Measurements from ENCODE around the gene LEF1.

Gene LEF1

DNA sequence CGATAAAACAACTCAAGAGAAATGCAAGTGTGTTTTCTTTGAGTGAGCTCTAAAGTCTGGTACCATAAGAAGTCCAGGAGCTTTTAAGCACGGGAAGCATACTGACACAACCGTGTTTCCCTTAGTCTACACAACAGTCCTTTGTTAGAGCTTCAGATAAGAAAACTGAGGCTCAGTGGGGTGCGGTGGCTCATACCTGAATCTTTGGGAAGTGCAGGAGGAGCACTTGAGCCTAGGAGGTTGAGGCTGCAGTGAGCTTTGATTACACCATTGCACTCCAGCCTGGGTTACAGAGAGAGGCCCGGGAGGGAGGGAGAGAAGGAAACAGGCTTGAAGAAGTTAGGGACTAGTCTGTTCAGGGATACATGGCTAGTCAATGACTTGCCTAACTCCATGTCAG lies 21.9 kb downstream of the LEF1 start:
- DNase-seq = no peak

DNA sequence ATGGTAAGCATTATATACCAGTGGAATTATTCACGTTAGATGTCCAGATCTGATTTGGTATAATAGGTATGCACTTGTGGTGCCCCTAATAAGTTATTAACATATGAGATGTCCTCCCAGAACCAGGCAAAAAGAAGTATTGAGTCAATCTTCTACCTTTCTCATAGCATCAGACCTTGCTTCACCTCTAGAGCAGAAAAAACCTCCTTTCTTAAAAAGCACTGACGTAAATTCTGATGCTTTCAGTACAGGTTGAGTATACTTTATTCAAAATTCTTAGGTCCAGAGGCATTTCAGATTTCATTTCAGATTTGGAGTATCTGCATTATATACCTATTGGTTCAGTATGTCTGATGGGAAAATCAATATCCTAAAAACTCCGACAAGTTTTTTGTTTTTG lies 22.4 kb downstream of the LEF1 start:
- DNase-seq = no peak

- no peak for DNase-seq
Observed at GRCh38 chr4:108144451-108144850, 24.3 kb downstream of the LEF1 start.

DNA sequence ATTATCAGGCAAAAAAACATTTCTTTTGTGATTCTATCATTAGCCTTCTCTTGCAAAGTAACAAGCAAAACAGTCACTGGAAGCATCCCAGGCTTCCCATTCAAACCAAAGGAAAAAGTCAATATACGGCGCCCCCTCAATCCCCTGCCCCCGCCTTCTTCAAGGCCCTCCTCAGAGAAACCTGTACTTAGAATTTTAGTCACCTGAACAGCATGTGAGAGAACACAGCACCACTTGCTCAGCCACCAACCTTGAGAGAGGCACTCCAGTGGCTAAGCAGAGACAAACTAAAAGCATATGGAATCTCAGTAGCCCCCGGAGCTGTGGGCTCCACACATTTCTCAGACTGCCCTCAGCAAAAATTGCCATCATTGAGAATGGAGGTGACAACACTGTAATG lies 25.2 kb downstream of the LEF1 start:
- DNase-seq = no peak

- DNase-seq = no peak
Observed at GRCh38 chr4:108142870-108143269, 25.9 kb downstream of the LEF1 start.

DNA sequence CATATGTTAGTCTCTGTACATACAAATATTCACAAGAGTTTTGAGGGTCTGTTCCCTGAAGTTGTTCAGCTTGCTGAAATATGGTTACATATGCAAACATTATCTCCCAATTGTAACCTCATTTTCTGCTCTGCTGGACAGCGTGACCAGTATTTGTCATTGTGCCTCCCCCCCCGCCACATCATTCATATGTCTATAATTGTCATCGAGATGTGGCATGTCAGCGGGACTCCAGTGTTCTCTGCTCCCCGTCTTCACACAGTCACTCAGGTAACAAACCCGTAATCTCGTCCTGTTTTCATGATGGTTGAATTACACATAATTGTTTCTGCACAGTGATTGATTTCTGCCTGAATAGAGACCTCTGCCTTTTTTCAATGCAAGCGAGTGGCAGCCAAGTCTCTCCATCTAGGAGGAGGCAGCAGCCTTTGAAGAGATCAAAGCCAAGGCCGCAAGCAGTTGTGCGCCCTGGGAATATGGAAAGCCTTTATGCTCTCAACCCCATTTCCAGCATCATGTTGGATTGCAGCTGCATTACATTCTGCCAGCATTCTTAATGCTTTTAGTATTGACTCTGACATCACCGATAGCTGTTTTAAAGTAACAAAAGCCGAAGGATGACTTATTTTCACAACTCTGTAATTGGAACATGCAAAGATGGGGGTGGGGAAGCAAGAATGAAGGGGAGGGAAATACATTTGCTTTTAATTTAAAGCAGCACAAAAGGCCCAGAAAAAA lies 27.4 kb downstream of the LEF1 start:
- no peak for DNase-seq

DNA sequence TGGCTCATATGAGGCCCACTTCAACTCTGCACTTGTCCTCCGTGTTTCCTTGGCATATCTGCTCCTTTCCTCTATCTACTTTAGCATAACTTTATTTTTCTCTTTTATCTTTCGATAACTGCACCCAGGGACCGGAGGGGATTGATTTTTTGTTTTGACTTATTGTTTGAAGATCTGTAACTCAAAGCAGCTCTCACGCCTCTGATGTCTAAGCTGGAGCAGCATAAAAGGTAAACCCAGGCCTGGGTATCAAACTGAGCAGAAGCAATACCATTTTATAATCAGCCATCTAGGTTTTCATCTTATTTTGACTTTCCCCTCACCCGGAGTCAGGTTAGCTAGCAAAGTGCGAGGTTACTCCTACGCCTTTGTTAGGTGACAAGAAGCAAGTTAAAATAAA lies 28.4 kb downstream of the LEF1 start:
- no peak for DNase-seq

DNA sequence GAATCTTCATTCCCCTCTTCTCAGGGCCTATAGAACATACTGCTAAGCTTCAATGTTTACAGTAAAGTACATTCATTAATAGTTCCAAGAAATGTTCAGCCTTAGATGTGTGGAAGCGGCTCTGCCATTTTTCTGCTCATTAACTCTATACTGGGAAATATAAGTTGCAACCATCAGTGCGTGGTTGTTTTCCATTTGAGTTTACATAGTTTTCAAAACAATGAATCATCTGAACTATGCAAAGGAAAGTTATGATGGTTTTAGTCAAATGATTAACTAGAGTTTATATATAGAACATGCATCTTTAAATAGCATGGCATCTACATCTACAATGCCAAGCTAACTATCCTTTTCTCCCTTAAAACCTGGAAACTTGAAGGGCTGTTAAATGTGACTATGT lies 29.6 kb downstream of the LEF1 start:
- no peak for DNase-seq

GRCh38 chr4:108135549-108136209 lies 33.1 kb downstream of the LEF1 start:
- no peak for DNase-seq

- no peak for DNase-seq
Observed at GRCh38 chr4:108130955-108131354, 37.8 kb downstream of the LEF1 start.

GRCh38 chr4:108129196-108129595 lies 39.5 kb downstream of the LEF1 start:
- DNase-seq = no peak

GRCh38 chr4:108126806-108127205 lies 41.9 kb downstream of the LEF1 start:
- no peak for DNase-seq

GRCh38 chr4:108120789-108121188 lies 47.9 kb downstream of the LEF1 start:
- DNase-seq = no peak

DNA sequence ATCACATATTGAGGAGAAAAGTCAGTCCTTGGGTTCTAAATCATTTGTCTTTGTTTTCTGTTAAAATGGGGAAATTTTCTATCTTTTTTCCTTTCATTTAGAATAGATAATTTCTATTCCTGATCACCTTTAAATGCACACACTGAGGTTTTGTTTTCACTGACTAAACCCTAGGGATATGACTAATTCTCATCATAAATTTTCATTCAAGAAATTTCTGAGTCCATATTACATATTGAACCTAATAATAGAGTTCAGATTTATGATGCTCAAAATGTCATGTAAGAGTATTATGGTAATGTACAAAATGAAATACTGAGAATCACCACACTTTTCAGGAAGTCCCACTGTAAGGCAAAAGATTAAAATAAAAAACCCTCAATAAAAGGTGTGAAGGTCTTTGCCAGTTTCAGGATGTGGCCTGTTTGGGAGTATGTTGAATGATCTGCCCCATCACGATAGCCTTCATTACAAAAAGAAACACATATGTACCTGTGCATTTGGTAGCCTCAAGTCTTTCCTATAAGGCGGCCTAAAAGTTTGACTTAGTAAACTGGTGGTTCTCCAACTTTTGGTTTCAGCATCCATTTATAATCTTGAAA lies 49.4 kb downstream of the LEF1 start:
- no peak for DNase-seq

DNA sequence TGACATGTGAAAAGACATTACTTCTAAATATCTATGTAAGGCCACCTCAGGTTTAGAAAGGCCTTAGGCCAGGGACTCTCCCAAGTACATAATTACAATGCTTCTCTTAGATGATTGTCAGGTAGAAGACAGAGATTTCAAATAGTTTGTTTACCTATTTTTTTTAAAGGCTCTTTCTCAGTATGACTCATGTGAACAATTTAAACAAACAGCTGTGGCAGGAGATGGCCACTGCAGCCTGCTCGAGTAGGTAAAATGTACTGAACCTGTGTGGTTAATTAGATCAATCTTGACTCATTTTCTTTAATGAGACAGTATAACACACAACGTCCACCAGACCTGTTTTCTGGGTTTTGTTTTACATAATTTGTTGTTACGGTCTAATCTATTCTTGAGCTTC lies 50.2 kb downstream of the LEF1 start:
- no peak for DNase-seq

DNA sequence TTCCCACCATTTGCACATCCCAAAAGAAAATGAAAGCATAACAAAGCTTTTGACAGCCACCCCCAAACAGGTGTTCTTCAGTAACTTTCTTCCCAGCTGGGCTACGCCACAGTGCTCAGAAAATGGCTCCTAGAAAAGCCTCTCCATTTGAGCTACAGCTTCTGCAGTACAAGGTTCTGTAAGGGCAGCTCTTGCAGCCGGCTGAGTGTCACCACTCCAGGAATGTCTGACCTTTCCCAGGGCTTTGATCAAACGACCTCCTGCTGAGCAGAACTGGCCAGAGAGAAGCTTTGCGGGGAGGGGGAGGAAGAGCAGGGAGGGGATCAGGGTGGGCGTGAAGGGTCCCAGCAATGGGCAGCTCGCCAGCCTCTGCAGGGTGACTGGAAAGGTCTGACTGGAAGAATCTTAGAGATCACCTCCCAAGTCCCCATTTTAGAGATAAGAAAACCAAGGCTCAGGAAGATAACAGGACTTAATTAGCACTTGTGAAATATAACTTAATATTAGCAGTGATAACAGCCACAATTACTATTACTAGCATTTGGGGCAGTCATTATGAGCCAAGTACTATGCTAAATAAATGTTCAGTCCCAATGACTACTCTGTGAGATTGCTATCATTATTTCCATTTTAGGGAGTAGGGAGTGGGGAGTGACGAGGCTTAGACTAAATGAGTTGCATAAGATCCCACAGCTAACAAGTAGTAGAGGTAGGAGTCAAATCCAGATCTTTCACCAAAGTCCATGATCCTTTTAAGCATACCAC lies 51.1 kb downstream of the LEF1 start:
- no peak for DNase-seq

DNA sequence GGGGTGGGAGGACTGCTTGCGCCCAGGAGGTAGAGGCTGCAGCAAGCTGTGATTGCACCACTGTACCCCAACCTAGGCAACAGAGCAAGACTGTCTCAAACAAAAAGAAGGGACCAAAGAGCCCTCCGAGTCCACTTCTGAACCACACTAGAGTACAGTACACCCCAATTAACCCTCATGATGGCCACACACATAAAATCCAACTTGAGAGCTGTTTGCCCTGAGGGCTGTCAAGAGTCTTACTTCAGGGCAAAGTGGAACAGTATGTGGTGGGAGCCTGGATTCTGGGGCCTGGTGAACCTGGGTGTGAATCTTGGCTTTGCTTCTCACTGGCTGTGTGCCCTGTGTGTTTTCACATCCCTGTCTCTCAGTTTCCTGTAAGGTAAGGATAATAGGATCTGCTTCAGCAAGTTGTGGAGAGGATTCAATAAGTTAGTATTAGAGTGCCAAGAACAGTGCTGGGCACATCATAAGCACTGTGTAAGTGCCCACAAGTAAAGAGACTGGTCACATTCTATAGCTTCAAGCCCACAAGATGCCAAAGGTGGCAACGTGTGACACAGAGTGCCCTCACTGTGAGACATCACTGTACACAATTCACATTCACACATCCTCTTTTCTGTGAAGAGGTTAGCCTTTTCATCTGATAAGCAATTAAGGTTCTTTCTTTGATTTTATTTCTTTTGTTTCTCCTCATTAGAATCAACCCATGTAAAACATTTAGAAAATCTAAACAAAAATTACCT lies 52.1 kb downstream of the LEF1 start:
- DNase-seq = no peak

GRCh38 chr4:108115168-108115526 lies 53.6 kb downstream of the LEF1 start:
- DNase-seq = no peak

- DNase-seq = no peak
Observed at GRCh38 chr4:108114503-108114902, 54.2 kb downstream of the LEF1 start.

DNA sequence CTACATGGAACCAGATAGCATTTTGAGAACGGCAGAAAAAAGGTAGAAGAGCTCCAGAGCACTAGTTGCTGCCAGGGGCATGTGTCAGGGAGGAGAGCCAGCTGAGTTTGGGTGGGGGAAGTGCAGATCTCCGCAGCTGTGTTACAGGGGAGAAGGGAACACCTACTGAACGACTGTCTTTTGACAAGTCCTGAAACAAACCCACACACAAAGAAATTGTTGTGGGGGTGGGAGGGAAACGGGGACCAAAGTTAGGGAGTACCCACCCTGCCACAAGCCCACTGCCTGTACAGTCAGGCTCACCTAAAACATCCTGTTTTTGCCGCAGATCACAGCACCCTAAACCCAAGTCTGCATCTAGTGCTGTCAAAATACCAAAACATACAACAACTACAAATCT lies 55.5 kb downstream of the LEF1 start:
- no peak for DNase-seq

- DNase-seq = no peak
Observed at GRCh38 chr4:108111781-108112180, 57.0 kb downstream of the LEF1 start.

DNA sequence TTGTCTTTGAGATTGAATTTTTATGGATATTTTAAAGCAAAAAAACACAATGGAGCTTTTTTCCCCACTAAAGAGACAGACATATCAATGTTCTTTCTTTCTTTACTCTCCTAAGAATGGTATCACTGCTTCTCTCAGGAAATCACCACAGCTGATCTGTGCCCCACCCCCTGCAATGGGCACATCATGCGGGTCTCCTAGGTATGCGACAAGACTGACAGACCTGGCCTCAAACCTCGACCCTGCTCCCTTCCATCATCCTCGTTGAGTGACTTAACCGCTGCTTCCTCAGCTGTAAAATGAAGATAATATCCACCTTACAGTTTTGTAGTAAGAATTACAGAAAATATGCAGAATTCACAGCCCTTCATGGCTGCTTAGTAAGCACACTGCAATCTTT lies 58.3 kb downstream of the LEF1 start:
- DNase-seq = no peak

DNA sequence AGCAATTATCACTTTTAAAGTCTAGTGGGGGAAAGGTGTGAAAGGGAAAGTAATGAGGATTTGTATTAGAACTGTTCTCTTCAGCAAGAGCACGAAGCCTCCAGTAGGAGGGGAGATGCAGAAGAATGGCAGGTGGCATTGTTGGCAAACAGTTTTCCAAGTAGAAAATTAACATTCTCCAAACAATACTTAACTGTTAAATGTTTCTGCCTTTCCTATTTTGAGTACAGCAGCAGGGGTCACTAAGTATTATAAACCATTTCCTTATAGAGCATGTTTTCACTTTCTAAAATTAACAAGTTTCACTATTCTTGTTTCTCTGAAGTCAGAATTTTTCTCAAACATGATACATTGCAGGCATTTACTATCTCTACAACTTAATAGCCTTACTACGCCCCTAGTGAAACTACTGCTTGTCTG lies 58.7 kb downstream of the LEF1 start:
- DNase-seq = no peak
